ENCODE measurements around the gene DNTTIP2. TPM values are rescaled to one million over a fixed set of nuclear protein-coding genes. Genes with fewer than 3 reads are reported as not detected.

The DNTTIP2 gene
- total and polyA plus RNA-seq, 2 donors (not counting 3 experiments of a cell fraction or from before 2014, with no cell fraction given), result 8.0 to 53.7 TPM

DNA sequence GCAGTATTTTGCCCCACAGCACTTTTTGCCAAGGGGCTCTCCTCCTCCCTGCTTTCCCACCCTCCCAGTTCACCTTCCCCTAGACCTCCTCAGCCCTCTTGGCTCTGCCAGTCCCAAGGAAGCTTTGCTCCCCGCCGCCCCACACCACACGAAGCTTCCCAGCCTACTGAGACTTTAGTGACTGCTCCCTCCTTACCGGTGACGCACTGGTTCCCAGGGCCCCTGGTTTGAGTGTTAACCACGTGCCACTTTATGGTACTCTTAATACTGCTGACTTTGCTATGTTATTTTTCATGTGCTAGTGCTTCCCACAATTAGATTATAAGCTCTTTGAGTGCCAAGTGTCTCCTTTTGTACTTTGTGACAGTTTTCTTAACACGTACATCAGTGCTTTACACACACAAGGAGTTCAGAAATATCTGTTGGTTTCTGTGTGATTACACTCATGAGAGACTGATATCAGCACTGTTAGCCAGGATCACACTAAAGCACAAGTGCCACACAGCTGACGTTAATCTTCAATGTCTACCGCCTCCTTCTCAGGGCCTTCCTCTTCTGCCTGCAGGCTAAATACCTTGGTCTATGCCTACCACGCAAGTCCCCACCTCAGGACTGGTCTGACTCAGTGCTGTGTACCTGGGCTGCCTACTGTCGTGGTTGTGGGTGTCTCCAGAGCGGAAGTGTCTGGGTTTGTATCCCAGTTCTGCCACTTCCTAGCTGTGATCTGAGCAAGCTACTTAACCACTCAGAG is 61.0 kb downstream of the DNTTIP2 start:
- no peak for FAIRE-seq
- no TSS peak for BruUV-seq (replicated peaks)

More for the DNA sequence above, 61.0 kb downstream of the DNTTIP2 start:
- H3K9ac ChIP-seq (replicated peaks; ENCODE audit: extremely low read depth, insufficient read depth, low read length), result no peak overlapping the region
- TF ChIP-seq MYC (IDR thresholded peaks at IDR 0.05; ENCODE audit: low read depth, low read length) (no peak), EZH2 (IDR thresholded peaks at IDR 0.05; ENCODE audit: borderline replicate concordance, low read depth, low read length, severe bottlenecking) (no peak), MAX (IDR thresholded peaks at IDR 0.05; ENCODE audit: insufficient read depth, insufficient read length) (no peak), POLR2A (IDR thresholded peaks at IDR 0.05; ENCODE audit: low read depth, low read length) (no peak), POLR2AphosphoS5 (IDR thresholded peaks at IDR 0.05; ENCODE audit: insufficient read depth, low read depth, low read length) (no peak)
- TF ChIP-seq, protein P1, sequence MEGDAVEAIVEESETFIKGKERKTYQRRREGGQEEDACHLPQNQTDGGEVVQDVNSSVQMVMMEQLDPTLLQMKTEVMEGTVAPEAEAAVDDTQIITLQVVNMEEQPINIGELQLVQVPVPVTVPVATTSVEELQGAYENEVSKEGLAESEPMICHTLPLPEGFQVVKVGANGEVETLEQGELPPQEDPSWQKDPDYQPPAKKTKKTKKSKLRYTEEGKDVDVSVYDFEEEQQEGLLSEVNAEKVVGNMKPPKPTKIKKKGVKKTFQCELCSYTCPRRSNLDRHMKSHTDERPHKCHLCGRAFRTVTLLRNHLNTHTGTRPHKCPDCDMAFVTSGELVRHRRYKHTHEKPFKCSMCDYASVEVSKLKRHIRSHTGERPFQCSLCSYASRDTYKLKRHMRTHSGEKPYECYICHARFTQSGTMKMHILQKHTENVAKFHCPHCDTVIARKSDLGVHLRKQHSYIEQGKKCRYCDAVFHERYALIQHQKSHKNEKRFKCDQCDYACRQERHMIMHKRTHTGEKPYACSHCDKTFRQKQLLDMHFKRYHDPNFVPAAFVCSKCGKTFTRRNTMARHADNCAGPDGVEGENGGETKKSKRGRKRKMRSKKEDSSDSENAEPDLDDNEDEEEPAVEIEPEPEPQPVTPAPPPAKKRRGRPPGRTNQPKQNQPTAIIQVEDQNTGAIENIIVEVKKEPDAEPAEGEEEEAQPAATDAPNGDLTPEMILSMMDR (IDR thresholded peaks at IDR 0.05; ENCODE audit: extremely low read depth in 1 of 2, insufficient read depth in 1 of 2, low read depth in 1 of 2, low read length in 2 of 2), result no peak
- intact Hi-C loops (cut with micrococcal nuclease), result loop anchor here (1.0 kb wide), 3 partner anchors 26 to 263 kb away; no protein-coding TSS in a partner anchor
- dilution Hi-C loops (cut with MboI; ENCODE audit: extremely low pct_ligation_motif_present, low sequenced_read_pairs), result loop anchor here (25.0 kb wide), 1 partner anchor 156 kb away; no protein-coding TSS in a partner anchor
- peaks cover 41% of the 10 kb centered on the region for H3K4me1 ChIP-seq (ENCODE audit: control insufficient read depth, extremely low read depth, insufficient read depth, low read length)
- H3K79me2 ChIP-seq (ENCODE audit: control insufficient read depth, insufficient read depth, low read length), result no peaks in the 10 kb centered on the region
- DNase-seq (ENCODE audit: low read depth, low spot score), result no peak
- no peaks in the 10 kb centered on the region for H3K36me3 ChIP-seq (ENCODE audit: control insufficient read depth in 2 of 2, extremely low read depth in 1 of 2, insufficient read depth in 2 of 2, low read length in 2 of 2)
- ChIA-PET CTCF (interaction anchor here (1.4 to 8.8 kb wide), 8 partner anchors 10 to 514 kb away, joined by 3 to 490 read pairs (median 9); partner anchors contain the start of gene BCAR3), POLR2A (no interaction called here)
- H3K9me3 ChIP-seq (replicated peaks; ENCODE audit: control insufficient read depth, insufficient read depth, low read length), result no peaks in the 10 kb centered on the region
- no peak overlapping the region for H3K4me2 ChIP-seq (ENCODE audit: insufficient read depth, low read length)
- peak overlapping the region; percentile 88 for H3K27ac ChIP-seq (ENCODE audit: insufficient read depth, low read depth, low read length)
- no peak overlapping the region for H2AFZ ChIP-seq (ENCODE audit: low read depth, low read length)
- H4K20me1 ChIP-seq (replicated peaks; ENCODE audit: control insufficient read depth, extremely low read depth, insufficient read depth, low read length), result no peaks in the 10 kb centered on the region
- H3K27me3 ChIP-seq (ENCODE audit: control insufficient read depth in 2 of 2, insufficient read depth in 2 of 2, low read length in 2 of 2), result no peaks in the 10 kb centered on the region
- H3K9me1 ChIP-seq (replicated peaks; ENCODE audit: control insufficient read depth, extremely low read depth, insufficient read depth, low read length), result no peaks in the 10 kb centered on the region
- H3K4me3 ChIP-seq (replicated peaks in 1 of 3; ENCODE audit: insufficient read depth in 1 of 3, low read depth in 1 of 3, low read length in 3 of 3), result no peak overlapping the region
